AG04449 (cell line): ENCODE data around the gene AKR1B1.

ENCODE experiments used
- CTCF ChIA-PET: fragments of 350-600 bp; formaldehyde crosslinking; extraction: SDS; loops from one replicate; lab custom pipeline; 2021; ENCODE audit warnings: antibody characterized with exemption; lab: Yijun Ruan, JAX
- POLR2A ChIA-PET: fragments of 400-600, 350-600 bp; formaldehyde crosslinking; extraction: SDS; loops from one replicate; lab custom pipeline; 2020; ENCODE audit warnings: antibody characterized with exemption, inconsistent platforms; lab: Yijun Ruan, JAX
- DNase-seq: peaks from one replicate; pipeline ENCODE4 v3.0.0-alpha.2; 2010; ENCODE audit warnings: low read depth, low spot score
- H3K4me3 ChIP-seq: 2 replicates; pipeline ENCODE4 v1.5.1; 2011; ENCODE audit warnings: low read depth, mild to moderate bottlenecking, control low read depth, low read length
- TF ChIP-seq, protein P1 (sequence below): IDR thresholded peaks from one replicate; pipeline ENCODE4 v1.5.1; 2011; ENCODE audit warnings: mild to moderate bottlenecking, moderate library complexity, low read length, control low read depth, inconsistent platforms; ENCODE audit not compliant: insufficient read depth; ENCODE audit errors: missing control alignments

The AKR1B1 gene

DNA sequence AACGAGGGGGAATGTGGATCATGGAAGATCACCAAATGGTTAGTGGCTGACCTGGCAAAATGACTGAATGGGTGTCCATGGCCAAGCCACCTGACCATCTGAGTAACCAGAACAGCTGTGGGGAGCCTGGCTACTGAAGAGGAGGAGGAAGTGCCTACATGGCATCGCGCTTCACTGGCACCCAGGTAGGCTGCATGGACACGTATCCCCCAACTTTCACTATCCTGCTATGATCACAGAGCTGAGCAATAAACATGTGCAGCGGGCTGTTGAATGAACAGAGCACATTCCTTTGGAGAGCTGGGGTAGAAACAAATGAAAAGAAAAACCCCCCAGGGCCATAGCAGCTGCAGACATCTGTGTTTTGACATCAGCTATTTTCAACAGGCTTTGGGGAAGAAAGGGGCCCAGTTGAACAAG is 6.5 kb downstream of the AKR1B1 start:
- DNase-seq, result no peak
- ChIA-PET POLR2A (no interaction called here), CTCF (interaction anchor here (0.6 to 1.6 kb wide), 3 partner anchors 19 to 63 kb away, joined by 3 to 9 read pairs (median 3); no protein-coding TSS in a partner anchor)
- no peak overlapping the region for H3K4me3 ChIP-seq
- TF ChIP-seq, protein P1, sequence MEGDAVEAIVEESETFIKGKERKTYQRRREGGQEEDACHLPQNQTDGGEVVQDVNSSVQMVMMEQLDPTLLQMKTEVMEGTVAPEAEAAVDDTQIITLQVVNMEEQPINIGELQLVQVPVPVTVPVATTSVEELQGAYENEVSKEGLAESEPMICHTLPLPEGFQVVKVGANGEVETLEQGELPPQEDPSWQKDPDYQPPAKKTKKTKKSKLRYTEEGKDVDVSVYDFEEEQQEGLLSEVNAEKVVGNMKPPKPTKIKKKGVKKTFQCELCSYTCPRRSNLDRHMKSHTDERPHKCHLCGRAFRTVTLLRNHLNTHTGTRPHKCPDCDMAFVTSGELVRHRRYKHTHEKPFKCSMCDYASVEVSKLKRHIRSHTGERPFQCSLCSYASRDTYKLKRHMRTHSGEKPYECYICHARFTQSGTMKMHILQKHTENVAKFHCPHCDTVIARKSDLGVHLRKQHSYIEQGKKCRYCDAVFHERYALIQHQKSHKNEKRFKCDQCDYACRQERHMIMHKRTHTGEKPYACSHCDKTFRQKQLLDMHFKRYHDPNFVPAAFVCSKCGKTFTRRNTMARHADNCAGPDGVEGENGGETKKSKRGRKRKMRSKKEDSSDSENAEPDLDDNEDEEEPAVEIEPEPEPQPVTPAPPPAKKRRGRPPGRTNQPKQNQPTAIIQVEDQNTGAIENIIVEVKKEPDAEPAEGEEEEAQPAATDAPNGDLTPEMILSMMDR, result no peak

DNA sequence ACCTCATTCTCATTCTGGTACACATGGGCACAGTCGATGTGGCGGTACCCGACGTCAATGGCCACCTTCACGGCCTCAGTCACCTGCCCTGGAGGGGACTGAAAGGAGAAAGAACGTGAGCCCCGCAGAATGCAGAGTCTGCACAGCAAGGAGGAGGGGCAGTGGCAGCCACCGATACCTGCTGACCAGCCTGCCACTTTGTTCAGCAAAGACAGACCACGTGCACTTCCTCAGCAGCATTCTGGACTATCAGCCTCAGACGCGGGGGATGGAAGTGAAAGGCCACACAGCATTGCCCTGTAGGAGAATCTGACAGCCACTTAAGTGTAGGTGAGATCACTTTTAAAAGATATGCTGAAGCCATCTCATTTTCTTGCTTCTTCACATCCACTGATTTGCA is 7.2 kb downstream of the AKR1B1 start:
- ChIA-PET CTCF (interaction anchor here (10.2 kb wide), 1 partner anchor 19 kb away, joined by 112 read pairs; no protein-coding TSS in a partner anchor), POLR2A (no interaction called here)
- DNase-seq, result no peak
- no peak overlapping the region for H3K4me3 ChIP-seq
- TF ChIP-seq, protein P1, result no peak

DNA sequence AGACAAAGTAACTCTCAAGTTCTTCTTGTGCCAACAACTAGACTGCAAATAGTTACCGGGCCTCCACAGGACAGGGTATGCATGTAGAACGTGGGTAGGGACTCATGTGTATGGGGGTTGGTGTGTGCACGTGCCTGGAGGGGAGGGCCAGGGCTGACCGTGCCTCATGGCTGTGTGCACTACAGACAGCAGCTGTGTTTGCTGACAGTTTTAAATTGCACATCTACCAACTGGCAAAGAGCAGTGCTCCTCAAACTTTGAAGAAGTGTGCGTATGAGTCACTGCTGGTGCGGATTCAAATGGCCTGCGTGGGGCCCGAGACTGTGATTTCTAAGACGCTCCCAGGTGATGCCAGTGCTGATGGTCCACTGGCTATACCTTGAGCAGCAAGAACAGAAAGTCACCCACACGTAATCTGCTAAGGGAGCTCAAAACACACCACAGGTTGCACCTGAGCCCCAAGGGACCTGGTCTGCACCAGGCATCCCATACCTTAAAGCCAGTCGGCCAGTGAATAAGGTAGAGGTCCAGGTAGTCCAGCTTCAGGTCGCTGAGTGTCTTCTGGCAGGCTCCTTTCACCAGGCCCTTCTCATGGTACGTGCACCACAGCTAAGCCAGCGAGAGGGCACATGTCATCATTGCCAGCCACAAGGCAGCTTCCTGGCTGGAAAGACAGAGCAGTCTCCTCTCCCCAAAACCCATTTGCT is 8.5 kb downstream of the AKR1B1 start:
- TF ChIP-seq, protein P1, result no peak
- no peak overlapping the region for H3K4me3 ChIP-seq
- CTCF ChIA-PET, result interaction anchor here (1.5 to 10.2 kb wide), 4 partner anchors 9 to 157 kb away, joined by 3 to 112 read pairs (median 36); partner anchors contain the start of gene AKR1B1
- DNase-seq, result no peak
- POLR2A ChIA-PET, result no interaction called here

DNA sequence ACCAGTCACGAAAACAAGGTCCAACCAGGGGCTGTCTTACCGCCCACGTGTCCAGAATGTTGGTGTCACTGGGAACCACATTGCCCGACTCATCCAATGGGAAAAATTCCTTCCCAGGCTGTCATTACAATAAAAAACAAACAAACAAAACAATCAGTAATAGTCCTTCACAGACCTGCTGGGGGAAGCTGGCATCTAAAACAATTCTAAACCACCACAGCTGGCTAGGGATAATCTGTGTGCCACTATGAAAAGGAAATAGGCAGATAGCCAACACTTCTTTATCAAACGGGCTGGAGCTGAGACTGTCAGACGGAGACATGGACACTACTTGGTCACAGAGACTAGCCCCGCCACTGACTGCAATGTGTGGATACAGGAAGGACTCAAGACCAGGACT is 9.2 kb downstream of the AKR1B1 start:
- CTCF ChIA-PET, result interaction anchor here (1.2 to 10.2 kb wide), 6 partner anchors 9 to 158 kb away, joined by 3 to 112 read pairs (median 10); partner anchors contain the start of gene AKR1B1
- POLR2A ChIA-PET, result interaction anchor here (1.6 kb wide), 1 partner anchor 9 kb away, joined by 5 read pairs; the partner anchor contains the start of gene AKR1B1
- H3K4me3 ChIP-seq, result no peak overlapping the region

DNA sequence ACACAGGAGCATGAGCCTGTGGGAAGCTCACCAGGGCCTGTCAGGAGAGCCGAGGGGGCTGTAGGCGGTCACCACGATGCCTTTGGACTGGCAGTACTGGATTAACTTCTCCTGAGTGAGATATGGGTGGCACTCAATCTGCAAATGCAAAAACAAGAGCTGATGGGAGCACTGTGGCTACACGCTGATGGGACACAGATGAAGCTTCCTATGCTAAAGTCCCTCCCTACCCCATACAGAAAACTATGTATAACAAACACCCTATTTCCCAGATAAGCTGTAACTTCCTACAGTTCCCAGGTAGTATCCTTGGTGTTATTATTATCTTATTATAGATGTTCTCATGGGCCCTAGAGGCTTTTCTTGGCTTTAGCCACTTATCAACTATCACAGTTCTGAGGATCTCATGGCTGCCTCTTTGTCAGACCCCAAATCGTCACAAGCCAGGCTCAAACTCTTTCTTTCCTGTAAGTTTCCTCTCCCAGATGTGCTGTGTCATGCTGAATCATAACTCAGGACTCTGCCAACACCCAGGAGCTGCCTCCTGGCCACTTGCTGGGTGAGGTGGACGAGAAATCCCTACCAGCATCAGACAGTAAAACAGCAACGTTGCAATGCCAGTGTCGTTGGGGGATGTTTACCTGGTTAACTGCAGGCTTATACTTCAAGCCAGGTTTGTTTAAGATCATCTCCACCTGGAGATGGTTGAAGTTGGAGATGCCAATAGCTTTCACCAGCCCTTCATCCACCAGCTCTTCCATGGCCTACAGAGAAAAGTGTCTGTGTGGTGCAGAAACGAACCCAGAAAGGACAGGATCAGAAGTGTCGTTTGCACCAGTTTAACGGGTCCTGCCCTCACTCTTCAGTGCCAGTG is 10.3 kb downstream of the AKR1B1 start:
- CTCF ChIA-PET, result interaction anchor here (1.0 to 10.2 kb wide), 11 partner anchors 10 to 159 kb away, joined by 3 to 112 read pairs (median 6); partner anchors contain the start of gene AKR1B1
- POLR2A ChIA-PET, result interaction anchor here (1.6 to 1.7 kb wide), 2 partner anchors 10 to 13 kb away, joined by 4 to 5 read pairs; partner anchors contain the start of gene AKR1B1
- DNase-seq, result peak; percentile 60
- TF ChIP-seq, protein P1, result no peak
- H3K4me3 ChIP-seq, result no peak overlapping the region

More for the DNA sequence above, 9.2 kb downstream of the AKR1B1 start:
- DNase-seq, result no peak
- TF ChIP-seq, protein P1, result no peak
